ENCODE data around the gene ENOX1. TPM values are rescaled to one million over a fixed set of nuclear protein-coding genes. Genes with fewer than 3 reads are reported as not detected.

The ENOX1 gene
- total RNA-seq, 2 experiments from 2014 or later: not detected

- peaks cover 18% of the 10 kb centered on the region for H3K27me3 Mint-ChIP-seq
- DNase-seq (no peak), ATAC-seq (ENCODE audit: low read depth) (no peak)
- H3K9me3 Mint-ChIP-seq: no peaks in the 10 kb centered on the region
- H3K4me1 Mint-ChIP-seq: no peaks in the 10 kb centered on the region
- H3K36me3 Mint-ChIP-seq: no peaks in the 10 kb centered on the region
- POLR2A ChIA-PET: no interaction called here
- no peak overlapping the region for H3K27ac Mint-ChIP-seq
- no peak overlapping the region for H3K4me3 Mint-ChIP-seq
Measured at GRCh38 chr13:43295321-43295720, 491.5 kb downstream of the ENOX1 start.

GRCh38 chr13:43294412-43294811, 492.4 kb downstream of the ENOX1 start:
- Mint-ChIP-seq H3K27ac (no peak overlapping the region), H3K36me3 (no peaks in the 10 kb centered on the region), H3K27me3 (peaks cover 15% of the 10 kb centered on the region), H3K9me3 (no peaks in the 10 kb centered on the region), H3K4me3 (no peak overlapping the region), H3K4me1 (no peaks in the 10 kb centered on the region)
- DNase-seq (no peak), ATAC-seq (ENCODE audit: low read depth) (no peak)
- POLR2A ChIA-PET: no interaction called here

- Mint-ChIP-seq H3K36me3 (no peaks in the 10 kb centered on the region), H3K4me1 (no peaks in the 10 kb centered on the region), H3K9me3 (no peaks in the 10 kb centered on the region), H3K27ac (no peak overlapping the region), H3K4me3 (no peak overlapping the region), H3K27me3 (peaks cover 15% of the 10 kb centered on the region)
- POLR2A ChIA-PET: no interaction called here
- no peak for DNase-seq
- no peak for ATAC-seq (ENCODE audit: low read depth)
Measured at GRCh38 chr13:43293986-43294385, 492.8 kb downstream of the ENOX1 start.

GRCh38 chr13:43293561-43293960, 493.2 kb downstream of the ENOX1 start:
- no peaks in the 10 kb centered on the region for H3K36me3 Mint-ChIP-seq
- peaks cover 15% of the 10 kb centered on the region for H3K27me3 Mint-ChIP-seq
- H3K9me3 Mint-ChIP-seq: no peaks in the 10 kb centered on the region
- POLR2A ChIA-PET: no interaction called here
- no peaks in the 10 kb centered on the region for H3K4me1 Mint-ChIP-seq
- ATAC-seq (ENCODE audit: low read depth): no peak
- no peak for DNase-seq
- no peak overlapping the region for H3K4me3 Mint-ChIP-seq
- no peak overlapping the region for H3K27ac Mint-ChIP-seq

GRCh38 chr13:43293008-43293407, 493.8 kb downstream of the ENOX1 start:
- ATAC-seq (ENCODE audit: low read depth): no peak
- Mint-ChIP-seq H3K36me3 (no peaks in the 10 kb centered on the region), H3K27ac (no peak overlapping the region), H3K9me3 (no peaks in the 10 kb centered on the region), H3K4me3 (no peak overlapping the region), H3K27me3 (peaks cover 13% of the 10 kb centered on the region), H3K4me1 (no peaks in the 10 kb centered on the region)
- no peak for DNase-seq
- POLR2A ChIA-PET: no interaction called here

- Mint-ChIP-seq H3K27me3 (peaks cover 8% of the 10 kb centered on the region), H3K9me3 (no peaks in the 10 kb centered on the region), H3K4me1 (no peaks in the 10 kb centered on the region), H3K4me3 (no peak overlapping the region), H3K36me3 (no peaks in the 10 kb centered on the region), H3K27ac (no peak overlapping the region)
- DNase-seq (no peak), ATAC-seq (ENCODE audit: low read depth) (no peak)
- POLR2A ChIA-PET: no interaction called here
Measured at GRCh38 chr13:43291287-43292060, 495.3 kb downstream of the ENOX1 start.

GRCh38 chr13:43289470-43290255, 497.1 kb downstream of the ENOX1 start:
- Mint-ChIP-seq H3K27me3 (peaks cover 15% of the 10 kb centered on the region), H3K4me3 (no peak overlapping the region)
- POLR2A ChIA-PET: no interaction called here

GRCh38 chr13:43286751-43287150, 500.0 kb downstream of the ENOX1 start:
- Mint-ChIP-seq H3K27ac (no peak overlapping the region), H3K36me3 (no peaks in the 10 kb centered on the region), H3K27me3 (peaks cover 17% of the 10 kb centered on the region), H3K4me3 (no peak overlapping the region), H3K9me3 (no peaks in the 10 kb centered on the region), H3K4me1 (no peaks in the 10 kb centered on the region)
- POLR2A ChIA-PET: no interaction called here
- no peak for DNase-seq
- ATAC-seq (ENCODE audit: low read depth): no peak

More at GRCh38 chr13:43289470-43290255, 497.1 kb downstream of the ENOX1 start:
- ATAC-seq (ENCODE audit: low read depth) (no peak), DNase-seq (no peak)
- no peaks in the 10 kb centered on the region for H3K9me3 Mint-ChIP-seq
- H3K36me3 Mint-ChIP-seq: no peaks in the 10 kb centered on the region
- no peak overlapping the region for H3K27ac Mint-ChIP-seq
- no peaks in the 10 kb centered on the region for H3K4me1 Mint-ChIP-seq

GRCh38 chr13:43285933-43286597, 500.7 kb downstream of the ENOX1 start:
- ATAC-seq (ENCODE audit: low read depth): no peak
- no peaks in the 10 kb centered on the region for H3K36me3 Mint-ChIP-seq
- no peaks in the 10 kb centered on the region for H3K4me1 Mint-ChIP-seq
- H3K27ac Mint-ChIP-seq: no peak overlapping the region
- no peak for DNase-seq
- H3K27me3 Mint-ChIP-seq: peaks cover 17% of the 10 kb centered on the region
- no peak overlapping the region for H3K4me3 Mint-ChIP-seq
- POLR2A ChIA-PET: no interaction called here
- no peaks in the 10 kb centered on the region for H3K9me3 Mint-ChIP-seq

- Mint-ChIP-seq H3K27ac (no peak overlapping the region), H3K4me3 (no peak overlapping the region), H3K27me3 (peaks cover 12% of the 10 kb centered on the region), H3K9me3 (no peaks in the 10 kb centered on the region), H3K36me3 (no peaks in the 10 kb centered on the region), H3K4me1 (no peaks in the 10 kb centered on the region)
- ATAC-seq (ENCODE audit: low read depth) (no peak), DNase-seq (no peak)
- POLR2A ChIA-PET: no interaction called here
Measured at GRCh38 chr13:43284162-43284561, 502.6 kb downstream of the ENOX1 start.

- peaks cover 6% of the 10 kb centered on the region for H3K27me3 Mint-ChIP-seq
- no peaks in the 10 kb centered on the region for H3K9me3 Mint-ChIP-seq
- H3K4me1 Mint-ChIP-seq: no peaks in the 10 kb centered on the region
- no peak for DNase-seq
- POLR2A ChIA-PET: no interaction called here
- no peak for ATAC-seq (ENCODE audit: low read depth)
- no peak overlapping the region for H3K4me3 Mint-ChIP-seq
- no peaks in the 10 kb centered on the region for H3K36me3 Mint-ChIP-seq
- H3K27ac Mint-ChIP-seq: no peak overlapping the region
Measured at GRCh38 chr13:43279696-43280095, 507.1 kb downstream of the ENOX1 start.

GRCh38 chr13:43278127-43278526, 508.6 kb downstream of the ENOX1 start:
- Mint-ChIP-seq H3K9me3 (no peaks in the 10 kb centered on the region), H3K36me3 (no peaks in the 10 kb centered on the region), H3K4me3 (no peak overlapping the region), H3K4me1 (no peaks in the 10 kb centered on the region), H3K27ac (no peak overlapping the region), H3K27me3 (peaks cover 3% of the 10 kb centered on the region)
- no peak for DNase-seq
- no peak for ATAC-seq (ENCODE audit: low read depth)
- POLR2A ChIA-PET: no interaction called here

GRCh38 chr13:43277142-43277541, 509.6 kb downstream of the ENOX1 start:
- Mint-ChIP-seq H3K4me3 (no peak overlapping the region), H3K27me3 (peaks cover 3% of the 10 kb centered on the region), H3K36me3 (no peaks in the 10 kb centered on the region), H3K9me3 (no peaks in the 10 kb centered on the region), H3K27ac (no peak overlapping the region), H3K4me1 (no peaks in the 10 kb centered on the region)
- ATAC-seq (ENCODE audit: low read depth) (no peak), DNase-seq (no peak)
- POLR2A ChIA-PET: no interaction called here

- DNase-seq: no peak
- H3K36me3 Mint-ChIP-seq: no peaks in the 10 kb centered on the region
- ATAC-seq (ENCODE audit: low read depth): no peak
- POLR2A ChIA-PET: no interaction called here
- no peaks in the 10 kb centered on the region for H3K4me1 Mint-ChIP-seq
- no peak overlapping the region for H3K27ac Mint-ChIP-seq
- H3K9me3 Mint-ChIP-seq: no peaks in the 10 kb centered on the region
- H3K27me3 Mint-ChIP-seq: peaks cover 8% of the 10 kb centered on the region
- no peak overlapping the region for H3K4me3 Mint-ChIP-seq
Measured at GRCh38 chr13:43274881-43275280, 511.9 kb downstream of the ENOX1 start.
